T-cell (primary cell): ENCODE data around the gene BNC2. TPM values are rescaled to one million over a fixed set of nuclear protein-coding genes. Genes with fewer than 3 reads are reported as not detected.

ENCODE experiments used
- ATAC-seq, 4 experiments: fragments of 200-7000 bp in 3 of 4; fragments of 150-1000 bp in 1 of 4; cut with Tn5 transposase; replicated peaks in 1 of 4; 1 replicate in 3 of 4; 2 replicates in 1 of 4; pipeline ENCODE4 v1.10.0; 2021; ENCODE audit warnings: moderate library complexity in 3 of 4, mild to moderate bottlenecking in 2 of 4, moderate number of reproducible peaks in 1 of 4
- CTCF ChIA-PET, 2 donors: fragments of 300-600 bp; sonication (Branson Sonifier 250); formaldehyde crosslinking; loops; one replicate each; lab custom pipeline; 2022; ENCODE audit warnings: antibody characterized with exemption in 2 of 2; lab: Charles Lee
- POLR2A ChIA-PET, 2 donors: fragments of 300-600 bp; sonication (Branson Sonifier 250); formaldehyde crosslinking; loops; one replicate each; lab custom pipeline; 2022; ENCODE audit warnings: antibody characterized with exemption in 2 of 2; lab: Charles Lee
- DNase-seq, 35 experiments: peaks; one replicate each; pipeline versions ENCODE4 v3.0.0 to v3.0.0-alpha.2; 2013 to 2023
- H3K27ac ChIP-seq: one replicate; pipeline ENCODE4 v1.5.1; 2013; ENCODE audit warnings: low read length
- H3K27me3 ChIP-seq, 2 experiments: replicated peaks in 1 of 2; 1 replicate in 1 of 2; 2 replicates in 1 of 2; pipeline versions ENCODE4 v1.6.1 to v1.7.0; 2013; ENCODE audit warnings: low read length in 1 of 2, mixed read lengths in 1 of 2; ENCODE audit not compliant: control insufficient read depth in 2 of 2, insufficient read depth in 2 of 2; ENCODE audit errors: extremely low read depth in 1 of 2
- H3K36me3 ChIP-seq, 2 donors: 1 replicate in 1 of 2; 2 replicates in 1 of 2; pipeline versions ENCODE4 v1.6.1 to v1.7.0; 2013; ENCODE audit warnings: low read length in 1 of 2; ENCODE audit not compliant: control insufficient read depth in 2 of 2, insufficient read depth in 1 of 2; ENCODE audit errors: extremely low read depth in 1 of 2
- H3K4me1 ChIP-seq, 2 experiments: 1 replicate in 1 of 2; 2 replicates in 1 of 2; pipeline versions ENCODE4 v1.6.1 to v1.7.0; 2013; ENCODE audit warnings: low read length in 2 of 2, mixed read lengths in 1 of 2; ENCODE audit not compliant: insufficient read depth in 2 of 2, control insufficient read depth in 1 of 2; ENCODE audit errors: extremely low read depth in 1 of 2
- H3K4me3 ChIP-seq, 2 donors: 1 replicate in 1 of 2; 2 replicates in 1 of 2; pipeline versions ENCODE4 v1.5.1 to v1.7.0; 2013; ENCODE audit warnings: mild to moderate bottlenecking in 2 of 2, low read length in 1 of 2, moderate library complexity in 1 of 2; ENCODE audit not compliant: control insufficient read depth in 1 of 2; ENCODE audit errors: extremely low read depth in 1 of 2
- H3K9me3 ChIP-seq: 2 replicates; pipeline ENCODE4 v1.7.0; 2013
- H3K27ac Mint-ChIP-seq, 2 donors: one replicate each; pipeline ENCODE4 v1.8.0; 2020 to 2021; ENCODE audit warnings: mild to moderate bottlenecking in 2 of 2, mixed read lengths in 2 of 2
- H3K27me3 Mint-ChIP-seq, 2 donors: one replicate each; pipeline ENCODE4 v1.8.0; 2021 to 2022; ENCODE audit warnings: mixed read lengths in 2 of 2
- H3K36me3 Mint-ChIP-seq: one replicate; pipeline ENCODE4 v1.8.0; 2021; ENCODE audit warnings: mixed read lengths
- H3K4me1 Mint-ChIP-seq, 3 donors: one replicate each; pipeline ENCODE4 v1.8.0; 2020 to 2022; ENCODE audit warnings: mixed read lengths in 3 of 3, mild to moderate bottlenecking in 1 of 3
- H3K4me3 Mint-ChIP-seq, 3 donors: one replicate each; pipeline ENCODE4 v1.8.0; 2020 to 2022; ENCODE audit warnings: mild to moderate bottlenecking in 3 of 3, mixed read lengths in 3 of 3, moderate library complexity in 3 of 3
- H3K9me3 Mint-ChIP-seq, 3 donors: one replicate each; pipeline ENCODE4 v1.8.0; 2020 to 2022; ENCODE audit warnings: mixed read lengths in 3 of 3
- WGBS: methylation state at CpG from one replicate; pipeline ENCODE4 v1.1.5; 2013; ENCODE audit warnings: missing lambda C conversion rate; ENCODE audit not compliant: insufficient coverage; 5-methylcytosine and 5-hydroxymethylcytosine counted together
- total RNA-seq, 35 experiments: library from RNA in 6 of 35; stranded (reverse) in 6 of 35; fragments of 120-200 nt in 1 of 35; gene quantifications; one replicate each; pipeline versions ENCODE4 v1.2.1 to v1.2.4 and lab custom pipeline; 2013 to 2026

Gene BNC2
- total RNA-seq, 5 donors from 2014 or later (not counting 1 experiment from before 2014, with no cell fraction given), result 0.03 to 2.1 (median 0.57) TPM

DNA sequence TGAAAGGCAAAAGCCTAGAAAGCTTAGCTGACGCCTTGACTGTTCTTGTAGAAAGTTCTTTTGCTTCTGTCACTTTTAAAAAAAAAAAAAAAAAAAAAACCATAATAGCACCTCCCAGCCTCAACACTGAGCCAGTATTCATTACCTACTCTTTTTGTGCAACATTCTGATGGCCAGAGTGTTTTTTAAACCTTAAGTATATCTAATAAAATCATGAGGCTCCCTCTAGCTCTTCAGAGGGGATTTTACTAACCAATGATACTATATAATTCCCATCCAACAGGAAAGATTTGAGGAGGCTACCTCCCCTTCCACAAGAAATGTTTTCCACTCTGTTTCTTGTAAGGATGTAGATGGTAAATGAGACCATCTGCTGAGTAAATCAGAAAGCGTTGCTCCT lies 3.9 kb downstream of the BNC2 start:
- WGBS, result no CpG with 5 or more reads among the region's 2 CpGs
- CTCF ChIA-PET, result no interaction called here

DNA sequence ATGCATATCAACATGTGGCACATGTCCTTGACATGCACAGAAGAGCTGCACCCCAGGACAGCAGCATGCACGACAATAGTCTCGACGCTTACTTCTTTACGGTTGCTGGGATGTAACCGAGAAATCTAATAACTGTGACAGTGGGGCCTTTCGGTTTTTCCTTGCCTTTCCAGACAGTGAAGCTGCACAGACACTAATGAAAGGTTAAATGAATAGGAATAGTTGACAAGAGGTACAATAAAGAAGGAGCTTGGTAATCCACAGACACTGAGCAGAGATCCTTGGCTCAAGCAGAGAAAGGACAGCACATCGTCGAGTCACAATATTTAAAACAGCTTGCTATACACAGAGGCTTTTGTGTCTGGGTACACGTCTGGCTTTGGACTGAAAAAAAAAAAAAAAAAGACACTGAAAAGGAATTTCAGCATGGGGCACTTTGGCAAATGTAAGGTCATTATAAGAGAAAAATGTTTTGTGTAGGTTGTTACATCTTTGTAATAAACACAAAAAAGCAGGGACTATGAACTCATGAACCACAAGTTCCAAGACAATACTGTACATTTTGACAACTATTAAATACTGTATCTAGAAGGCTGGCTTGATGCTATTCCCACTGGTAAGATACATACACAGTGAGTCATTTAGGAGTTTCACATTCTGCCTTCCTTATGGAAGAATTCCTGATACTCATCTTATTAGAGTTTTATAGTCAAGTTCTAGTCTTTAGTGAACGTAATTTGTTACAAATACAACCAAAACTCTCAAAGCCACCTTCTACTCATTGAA lies 5.6 kb downstream of the BNC2 start:
- ATAC-seq, result no peak
- no peak overlapping the region for H3K27ac ChIP-seq
- no peaks in the 10 kb centered on the region for H3K36me3 ChIP-seq
- no peak overlapping the region for H3K4me3 Mint-ChIP-seq
- no peaks in the 10 kb centered on the region for H3K9me3 ChIP-seq
- peaks cover 4 to 5% of the 10 kb centered on the region in 2 experiments for H3K27me3 ChIP-seq
- H3K4me1 ChIP-seq, result peaks cover 0 to 7% of the 10 kb centered on the region in 2 experiments
- H3K27ac Mint-ChIP-seq, result no peak overlapping the region
- WGBS, result 100% methylated on average over 5 of the region's 10 CpGs
- CTCF ChIA-PET, result no interaction called here
- no peak for DNase-seq
- no peaks in the 10 kb centered on the region for H3K36me3 Mint-ChIP-seq
- POLR2A ChIA-PET, result no interaction called here
- H3K9me3 Mint-ChIP-seq, result peaks cover 0 to 3% (median 3%) of the 10 kb centered on the region in 3 donors
- peaks cover 0 to 5% (median 0%) of the 10 kb centered on the region in 3 donors for H3K4me1 Mint-ChIP-seq
- H3K4me3 ChIP-seq, result no peak overlapping the region
- H3K27me3 Mint-ChIP-seq, result peaks cover 10 to 13% of the 10 kb centered on the region in 2 donors

More for the DNA sequence above, 3.9 kb downstream of the BNC2 start:
- POLR2A ChIA-PET, result no interaction called here
- Histone ChIP-seq H3K27ac (no peak overlapping the region), H3K4me1 (peaks cover 0 to 10% of the 10 kb centered on the region in 2 experiments), H3K36me3 (no peaks in the 10 kb centered on the region), H3K4me3 (no peak overlapping the region), H3K9me3 (no peaks in the 10 kb centered on the region), H3K27me3 (peaks cover 5 to 18% of the 10 kb centered on the region in 2 experiments)
- Mint-ChIP-seq H3K9me3 (no peaks in the 10 kb centered on the region), H3K4me1 (peaks cover 0 to 6% (median 2%) of the 10 kb centered on the region in 3 donors), H3K27ac (no peak overlapping the region), H3K36me3 (no peaks in the 10 kb centered on the region), H3K4me3 (no peak overlapping the region), H3K27me3 (peaks cover 13 to 17% of the 10 kb centered on the region in 2 donors)
- ATAC-seq (no peak), DNase-seq (no peak)

DNA sequence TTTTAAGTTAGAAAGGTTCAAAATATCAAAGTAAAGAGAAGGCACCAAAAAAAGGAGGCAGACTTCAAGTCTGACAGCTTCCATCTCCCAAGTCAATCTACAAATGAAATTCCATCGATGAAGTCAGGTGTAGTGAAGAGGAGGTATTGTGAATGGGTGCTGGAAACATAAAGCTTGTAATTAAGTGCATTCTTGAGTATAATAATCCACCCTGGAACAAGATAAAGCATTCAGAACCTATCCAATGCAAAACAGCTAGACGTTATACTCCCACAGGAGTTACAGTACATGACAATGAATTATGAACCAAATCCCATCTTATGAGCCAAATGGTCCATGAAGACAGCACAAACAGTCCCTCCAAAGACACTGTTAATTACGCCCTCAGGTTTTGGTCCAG lies 22.3 kb downstream of the BNC2 start:
- POLR2A ChIA-PET, result no interaction called here
- no peaks in the 10 kb centered on the region for H3K36me3 Mint-ChIP-seq
- no peaks in the 10 kb centered on the region for H3K9me3 ChIP-seq
- H3K27ac Mint-ChIP-seq, result no peak overlapping the region
- no peaks in the 10 kb centered on the region for H3K36me3 ChIP-seq
- DNase-seq, result no peak
- no peaks in the 10 kb centered on the region for H3K27me3 Mint-ChIP-seq
- no peaks in the 10 kb centered on the region for H3K4me1 ChIP-seq
- H3K27me3 ChIP-seq, result no peaks in the 10 kb centered on the region
- no peak overlapping the region for H3K4me3 Mint-ChIP-seq
- CTCF ChIA-PET, result no interaction called here
- H3K9me3 Mint-ChIP-seq, result no peaks in the 10 kb centered on the region
- H3K27ac ChIP-seq, result no peak overlapping the region
- no peak for ATAC-seq
- WGBS, result 60% methylated on average over 1 of the region's 3 CpGs
- H3K4me1 Mint-ChIP-seq, result no peaks in the 10 kb centered on the region
- no peak overlapping the region for H3K4me3 ChIP-seq

DNA sequence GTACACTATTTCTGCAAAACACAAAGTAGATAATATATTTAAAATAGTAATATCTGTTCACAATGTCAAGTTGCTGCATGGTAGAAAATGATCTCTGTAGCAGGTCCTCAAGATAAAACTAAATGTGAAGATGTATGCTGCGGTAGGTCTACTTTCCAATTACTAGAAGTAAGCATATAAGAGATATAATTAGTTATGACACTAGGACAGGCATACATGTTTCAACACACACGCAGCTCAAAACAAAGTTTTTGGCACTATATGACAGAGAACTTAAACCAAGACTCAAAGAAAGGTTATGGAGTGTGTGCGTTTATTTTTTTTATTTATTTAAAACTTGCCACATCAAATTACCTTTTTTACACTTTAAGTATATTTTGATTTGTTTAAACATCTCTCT lies 23.5 kb downstream of the BNC2 start:
- ChIA-PET CTCF (no interaction called here), POLR2A (no interaction called here)
- Mint-ChIP-seq H3K27me3 (no peaks in the 10 kb centered on the region), H3K4me1 (no peaks in the 10 kb centered on the region), H3K4me3 (no peak overlapping the region), H3K36me3 (no peaks in the 10 kb centered on the region), H3K9me3 (no peaks in the 10 kb centered on the region), H3K27ac (no peak overlapping the region)
- Histone ChIP-seq H3K9me3 (no peaks in the 10 kb centered on the region), H3K4me3 (no peak overlapping the region), H3K4me1 (no peaks in the 10 kb centered on the region), H3K27ac (no peak overlapping the region), H3K36me3 (no peaks in the 10 kb centered on the region), H3K27me3 (no peaks in the 10 kb centered on the region)
- WGBS, result no CpG with 5 or more reads among the region's 3 CpGs
- DNase-seq (no peak), ATAC-seq (no peak)

DNA sequence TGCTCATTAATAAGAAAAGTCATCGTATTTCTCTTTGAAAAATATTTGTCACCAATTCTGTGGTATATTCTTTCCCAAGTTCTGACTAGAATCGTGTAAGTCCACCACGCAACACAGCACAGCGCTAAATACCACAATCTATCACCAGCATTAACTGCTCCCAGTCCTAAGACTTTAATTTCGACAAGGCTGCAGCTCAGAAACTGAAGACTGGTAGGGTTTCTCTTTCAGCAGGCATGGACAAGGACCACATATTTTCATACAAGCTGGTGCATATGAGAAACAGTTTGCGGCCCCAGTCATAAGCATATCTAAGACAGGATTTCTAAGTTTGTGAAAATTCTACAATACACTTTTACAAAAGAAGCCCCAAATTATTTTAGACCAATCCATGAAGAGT lies 24.1 kb downstream of the BNC2 start:
- no peaks in the 10 kb centered on the region for H3K4me1 Mint-ChIP-seq
- no peak overlapping the region for H3K4me3 Mint-ChIP-seq
- no peaks in the 10 kb centered on the region for H3K36me3 Mint-ChIP-seq
- H3K4me1 ChIP-seq, result no peaks in the 10 kb centered on the region
- POLR2A ChIA-PET, result no interaction called here
- no peaks in the 10 kb centered on the region for H3K9me3 ChIP-seq
- ATAC-seq (no peak), DNase-seq (no peak)
- 85% methylated on average over 4 of the region's 6 CpGs for WGBS
- no peaks in the 10 kb centered on the region for H3K9me3 Mint-ChIP-seq
- CTCF ChIA-PET, result no interaction called here
- no peak overlapping the region for H3K4me3 ChIP-seq
- H3K27me3 ChIP-seq, result no peaks in the 10 kb centered on the region
- H3K27ac Mint-ChIP-seq, result no peak overlapping the region
- no peaks in the 10 kb centered on the region for H3K27me3 Mint-ChIP-seq
- no peaks in the 10 kb centered on the region for H3K36me3 ChIP-seq
- no peak overlapping the region for H3K27ac ChIP-seq

DNA sequence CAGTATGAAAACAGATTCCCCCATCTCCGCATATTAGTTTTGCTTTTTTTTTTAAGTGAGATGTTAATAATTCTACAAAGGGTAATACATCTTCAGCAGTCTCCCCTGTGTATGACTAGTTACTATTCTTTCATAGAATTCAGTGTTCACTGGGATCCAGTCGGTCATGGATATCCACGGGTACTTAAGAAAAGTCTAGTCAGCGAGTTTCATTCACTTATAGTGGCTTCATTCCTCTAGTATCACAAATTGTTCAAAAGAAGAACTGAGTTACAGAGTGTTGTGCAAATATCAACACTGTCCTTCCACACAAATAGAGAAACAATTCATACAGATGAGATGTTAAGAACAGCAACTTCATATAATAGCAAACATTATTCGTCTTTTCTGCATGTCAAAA lies 35.7 kb downstream of the BNC2 start:
- WGBS, result 100% methylated on average over 2 of the region's 5 CpGs
- POLR2A ChIA-PET, result no interaction called here
- no peak for ATAC-seq

More for the DNA sequence above, 35.7 kb downstream of the BNC2 start:
- H3K27me3 ChIP-seq, result no peaks in the 10 kb centered on the region
- no peak for DNase-seq
- Mint-ChIP-seq H3K36me3 (no peaks in the 10 kb centered on the region), H3K4me1 (no peaks in the 10 kb centered on the region), H3K27ac (no peak overlapping the region), H3K4me3 (no peak overlapping the region), H3K27me3 (no peaks in the 10 kb centered on the region), H3K9me3 (peaks cover 4 to 12% (median 11%) of the 10 kb centered on the region in 3 donors)
- no peak overlapping the region for H3K4me3 ChIP-seq
- no peaks in the 10 kb centered on the region for H3K36me3 ChIP-seq
- CTCF ChIA-PET, result no interaction called here
- no peaks in the 10 kb centered on the region for H3K9me3 ChIP-seq
- H3K27ac ChIP-seq, result no peak overlapping the region
- H3K4me1 ChIP-seq, result no peaks in the 10 kb centered on the region
